Neuronal stem cell (in vitro differentiated cells): ENCODE results near the gene PNRC1.
A peak's percentile ranks its signal among the peaks of the same experiment; 100 is the strongest.

Source experiments
- DNase-seq: peaks from one replicate; pipeline ENCODE4 v3.0.0-alpha.2; 2013; ENCODE audit warnings: low spot score
- H2AFZ ChIP-seq: one replicate; pipeline ENCODE4 v1.6.1; 2013; ENCODE audit warnings: mild to moderate bottlenecking, low read length, inconsistent platforms
- H2AK5ac ChIP-seq: 2 replicates; pipeline ENCODE4 v1.6.1; 2013; ENCODE audit warnings: low read depth, mild to moderate bottlenecking, inconsistent platforms, low read length, moderate library complexity, mixed read lengths
- H2BK120ac ChIP-seq: 2 replicates; pipeline ENCODE4 v1.6.1; 2013; ENCODE audit warnings: low read depth, mild to moderate bottlenecking, inconsistent platforms, low read length, moderate library complexity, mixed read lengths
- H2BK12ac ChIP-seq: one replicate; pipeline ENCODE4 v1.6.1; 2013; ENCODE audit warnings: low read length, inconsistent platforms
- H2BK15ac ChIP-seq: 2 replicates; pipeline ENCODE4 v1.6.1; 2013; ENCODE audit warnings: mild to moderate bottlenecking, low read length, inconsistent platforms, mixed read lengths
- H2BK5ac ChIP-seq: one replicate; pipeline ENCODE4 v1.6.1; 2013; ENCODE audit warnings: inconsistent platforms, mild to moderate bottlenecking, low read length, moderate library complexity
- H3K14ac ChIP-seq: one replicate; pipeline ENCODE4 v1.6.1; 2013; ENCODE audit warnings: low read length, inconsistent platforms
- H3K18ac ChIP-seq: 2 replicates; pipeline ENCODE4 v1.6.1; 2013; ENCODE audit warnings: low read length, inconsistent platforms
- H3K23ac ChIP-seq: 2 replicates; pipeline ENCODE4 v1.6.1; 2013; ENCODE audit warnings: low read depth, mild to moderate bottlenecking, mixed read lengths, low read length, inconsistent platforms; ENCODE audit not compliant: poor library complexity
- H3K27ac ChIP-seq: replicated peaks from 3 replicates; pipeline ENCODE4 v1.5.1; 2013; ENCODE audit warnings: low read length, inconsistent platforms
- H3K27me3 ChIP-seq, 3 experiments: 2 replicates each; pipeline ENCODE4 v1.6.1; 2013; ENCODE audit warnings: low read length in 3 of 3, mild to moderate bottlenecking in 2 of 3, inconsistent platforms in 1 of 3, low read depth in 1 of 3, mixed read lengths in 1 of 3, moderate library complexity in 1 of 3; ENCODE audit not compliant: control insufficient read depth in 3 of 3, insufficient read depth in 3 of 3
- H3K36me3 ChIP-seq, 2 donors: replicated peaks in 1 of 2; 2 replicates each; pipeline ENCODE4 v1.6.1; 2013; ENCODE audit warnings: low read length in 2 of 2; ENCODE audit not compliant: control insufficient read depth in 2 of 2, insufficient read depth in 2 of 2
- H3K4ac ChIP-seq: 2 replicates; pipeline ENCODE4 v1.6.1; 2013; ENCODE audit warnings: inconsistent platforms, mild to moderate bottlenecking, low read length, moderate library complexity
- H3K4me1 ChIP-seq, 2 donors: 1 replicate in 1 of 2; 2 replicates in 1 of 2; pipeline ENCODE4 v1.6.1; 2013; ENCODE audit warnings: low read length in 2 of 2, low read depth in 1 of 2; ENCODE audit not compliant: control insufficient read depth in 2 of 2, insufficient read depth in 1 of 2
- H3K4me2 ChIP-seq: one replicate; pipeline ENCODE4 v1.6.1; 2013; ENCODE audit warnings: mild to moderate bottlenecking, low read length, inconsistent platforms; ENCODE audit not compliant: insufficient read depth, poor library complexity, severe bottlenecking
- H3K4me3 ChIP-seq, 2 donors: 2 replicates each; pipeline ENCODE4 v1.5.1; 2013; ENCODE audit warnings: low read length in 2 of 2, mild to moderate bottlenecking in 2 of 2, inconsistent platforms in 1 of 2, moderate library complexity in 1 of 2
- H3K79me1 ChIP-seq: one replicate; pipeline ENCODE4 v1.6.1; 2013; ENCODE audit warnings: low read depth, mild to moderate bottlenecking, inconsistent platforms, low read length, moderate library complexity
- H3K9ac ChIP-seq: one replicate; pipeline ENCODE4 v1.6.1; 2013; ENCODE audit warnings: mild to moderate bottlenecking, low read depth, low read length, inconsistent platforms; ENCODE audit not compliant: poor library complexity
- H3K9me3 ChIP-seq, 2 donors: replicated peaks in 1 of 2; 2 replicates each; pipeline versions ENCODE3 to v1.6.1; 2013; ENCODE audit warnings: low read length in 2 of 2, mild to moderate bottlenecking in 2 of 2, inconsistent platforms in 1 of 2, low read depth in 1 of 2, mixed read lengths in 1 of 2, moderate library complexity in 1 of 2; ENCODE audit not compliant: control insufficient read depth in 2 of 2, insufficient read depth in 1 of 2
- H4K8ac ChIP-seq: one replicate; pipeline ENCODE4 v1.6.1; 2013; ENCODE audit warnings: low read depth, mild to moderate bottlenecking, inconsistent platforms, low read length, moderate library complexity
- H4K91ac ChIP-seq: one replicate; pipeline ENCODE4 v1.6.1; 2013; ENCODE audit warnings: low read length, low read depth, mild to moderate bottlenecking, inconsistent platforms; ENCODE audit not compliant: poor library complexity
- WGBS, 2 donors: extraction: QIAGEN DNeasy Blood & Tissue Kit; methylation state at CpG; one replicate each; pipeline ENCODE4 v1.1.7; 2013; ENCODE audit warnings: missing lambda C conversion rate in 2 of 2, mixed read lengths in 1 of 2; ENCODE audit not compliant: insufficient read length in 2 of 2, insufficient replicate concordance in 1 of 2; ENCODE audit errors: extremely low coverage in 2 of 2; 5-methylcytosine and 5-hydroxymethylcytosine counted together

PNRC1 gene

GRCh38 chr6:89079511-89080234, 878 bp upstream of the PNRC1 start:
- Histone ChIP-seq H3K27ac (no peak overlapping the region), H3K4me3 (peak overlapping the region; percentile 73 to 97), H2BK120ac (no peak overlapping the region), H3K27me3 (peaks cover 0 to 3% (median 0%) of the 10 kb centered on the region in 3 experiments), H2BK5ac (no peak overlapping the region), H4K8ac (no peak overlapping the region), H2BK12ac (no peak overlapping the region), H3K14ac (no peak overlapping the region), H3K23ac (no peak overlapping the region), H3K9me3 (no peaks in the 10 kb centered on the region), H3K4ac (no peak overlapping the region), H3K4me1 (peaks cover 4 to 7% of the 10 kb centered on the region in 2 donors), H3K9ac (no peak overlapping the region), H4K91ac (no peak overlapping the region), H2AFZ (peak overlapping the region; percentile 86), H3K79me1 (peaks cover 6% of the 10 kb centered on the region), H3K18ac (no peak overlapping the region), H3K36me3 (peaks cover 6 to 17% of the 10 kb centered on the region in 2 donors), H2AK5ac (no peak overlapping the region), H3K4me2 (peak overlapping the region; percentile 46), H2BK15ac (no peak overlapping the region)
- no CpG with 5 or more reads among the region's 20 CpGs for WGBS, 2 donors
- peak; percentile 35 for DNase-seq

- Histone ChIP-seq H3K14ac (peak overlapping the region; percentile 98), H3K79me1 (peaks cover 6% of the 10 kb centered on the region), H3K27me3 (peaks cover 0 to 3% (median 0%) of the 10 kb centered on the region in 3 experiments), H3K23ac (peak overlapping the region; percentile 90), H3K9me3 (no peaks in the 10 kb centered on the region), H2BK12ac (no peak overlapping the region), H2BK15ac (peak overlapping the region; percentile 85), H3K36me3 (peaks cover 14 to 31% of the 10 kb centered on the region in 2 donors), H3K9ac (peak overlapping the region; percentile 96), H2BK5ac (peak overlapping the region; percentile 97), H4K8ac (no peak overlapping the region), H3K4me1 (peaks cover 4 to 7% of the 10 kb centered on the region in 2 donors), H2AFZ (peak overlapping the region; percentile 91), H2BK120ac (peak overlapping the region; percentile 97), H2AK5ac (peak overlapping the region; percentile 99), H3K4me2 (peak overlapping the region; percentile 48), H3K4ac (peak overlapping the region; percentile 17), H3K18ac (peak overlapping the region; percentile 99), H3K27ac (peak overlapping the region; percentile 92), H4K91ac (peak overlapping the region; percentile 79), H3K4me3 (peak overlapping the region; percentile 93 to 97)
- no peak for DNase-seq
- no CpG with 5 or more reads among the region's 36 CpGs for WGBS, 2 donors
Measured at GRCh38 chr6:89081129-89081422, 525 bp downstream of the PNRC1 start.

- Histone ChIP-seq H4K91ac (peak overlapping the region; percentile 79), H2BK5ac (peak overlapping the region; percentile 97), H3K9me3 (no peaks in the 10 kb centered on the region), H3K79me1 (peaks cover 6% of the 10 kb centered on the region), H3K23ac (peak overlapping the region; percentile 90), H3K14ac (peak overlapping the region; percentile 98), H3K18ac (peak overlapping the region; percentile 99), H3K36me3 (peaks cover 14 to 32% of the 10 kb centered on the region in 2 donors), H3K27ac (peak overlapping the region; percentile 92), H3K4me1 (peaks cover 4 to 7% of the 10 kb centered on the region in 2 donors), H2AFZ (peak overlapping the region; percentile 91), H3K4ac (no peak overlapping the region), H4K8ac (no peak overlapping the region), H3K27me3 (peaks cover 0 to 3% (median 0%) of the 10 kb centered on the region in 3 experiments), H2AK5ac (peak overlapping the region; percentile 99), H3K4me3 (peak overlapping the region; percentile 93 to 97), H2BK12ac (no peak overlapping the region), H2BK15ac (peak overlapping the region; percentile 85), H2BK120ac (peak overlapping the region; percentile 97), H3K4me2 (peak overlapping the region; percentile 71), H3K9ac (peak overlapping the region; percentile 96)
- peak; percentile 89 for DNase-seq
- WGBS, 2 donors: no CpG with 5 or more reads among the region's 69 CpGs
Measured at GRCh38 chr6:89081423-89082322, 1.1 kb downstream of the PNRC1 start.

- no peak overlapping the region for H2AFZ ChIP-seq
- WGBS, 2 donors: no CpG with 5 or more reads among the region's 9 CpGs
- no peak overlapping the region for H2BK15ac ChIP-seq
- H3K14ac ChIP-seq: no peak overlapping the region
- no peak overlapping the region for H4K8ac ChIP-seq
- peak overlapping the region; percentile 73 to 97 for H3K4me3 ChIP-seq
- no peak overlapping the region for H3K4ac ChIP-seq
- H3K27ac ChIP-seq: no peak overlapping the region
- no peaks in the 10 kb centered on the region for H3K27me3 ChIP-seq
- H3K18ac ChIP-seq: no peak overlapping the region
- H2BK5ac ChIP-seq: no peak overlapping the region
- no peak overlapping the region for H3K9ac ChIP-seq
- H2BK12ac ChIP-seq: no peak overlapping the region
- peaks cover 4 to 7% of the 10 kb centered on the region in 2 donors for H3K4me1 ChIP-seq
- peaks cover 6% of the 10 kb centered on the region for H3K79me1 ChIP-seq
- no peak overlapping the region for H2AK5ac ChIP-seq
- no peak overlapping the region for H4K91ac ChIP-seq
- no peak overlapping the region for H3K23ac ChIP-seq
- H2BK120ac ChIP-seq: no peak overlapping the region
- H3K36me3 ChIP-seq: peaks cover 14 to 32% of the 10 kb centered on the region in 2 donors
- no peaks in the 10 kb centered on the region for H3K9me3 ChIP-seq
- peak overlapping the region; percentile 60 for H3K4me2 ChIP-seq
- DNase-seq: no peak
Measured at GRCh38 chr6:89082486-89082891, 1.9 kb downstream of the PNRC1 start.
